ENCODE measurements around the gene ADAMTS1. TPM values are rescaled to one million over a fixed set of nuclear protein-coding genes. Genes with fewer than 3 reads are reported as not detected.
"Not testable (repeated sequence)": the region's sequence is repeated elsewhere in the genome, so short reads cannot be mapped to it uniquely, and the experiment has no call there.

The ADAMTS1 gene
- polyA plus RNA-seq, 3 donors = 0.01 TPM; not detected in 2

GRCh38 chr21:26865857-26866256 is 20.6 kb upstream of the ADAMTS1 start:
- TF ChIP-seq, protein P1, sequence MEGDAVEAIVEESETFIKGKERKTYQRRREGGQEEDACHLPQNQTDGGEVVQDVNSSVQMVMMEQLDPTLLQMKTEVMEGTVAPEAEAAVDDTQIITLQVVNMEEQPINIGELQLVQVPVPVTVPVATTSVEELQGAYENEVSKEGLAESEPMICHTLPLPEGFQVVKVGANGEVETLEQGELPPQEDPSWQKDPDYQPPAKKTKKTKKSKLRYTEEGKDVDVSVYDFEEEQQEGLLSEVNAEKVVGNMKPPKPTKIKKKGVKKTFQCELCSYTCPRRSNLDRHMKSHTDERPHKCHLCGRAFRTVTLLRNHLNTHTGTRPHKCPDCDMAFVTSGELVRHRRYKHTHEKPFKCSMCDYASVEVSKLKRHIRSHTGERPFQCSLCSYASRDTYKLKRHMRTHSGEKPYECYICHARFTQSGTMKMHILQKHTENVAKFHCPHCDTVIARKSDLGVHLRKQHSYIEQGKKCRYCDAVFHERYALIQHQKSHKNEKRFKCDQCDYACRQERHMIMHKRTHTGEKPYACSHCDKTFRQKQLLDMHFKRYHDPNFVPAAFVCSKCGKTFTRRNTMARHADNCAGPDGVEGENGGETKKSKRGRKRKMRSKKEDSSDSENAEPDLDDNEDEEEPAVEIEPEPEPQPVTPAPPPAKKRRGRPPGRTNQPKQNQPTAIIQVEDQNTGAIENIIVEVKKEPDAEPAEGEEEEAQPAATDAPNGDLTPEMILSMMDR (IDR thresholded peaks at IDR 0.05) = no peak
- no CpG with 5 or more reads among the region's 3 CpGs for WGBS (ENCODE audit: insufficient coverage)
- no peaks in the 10 kb centered on the region for H3K4me1 Mint-ChIP-seq
- Histone ChIP-seq H3K9ac (ENCODE audit: insufficient read depth, low read length, poor library complexity, severe bottlenecking) (no peak overlapping the region), H2AFZ (ENCODE audit: insufficient read depth, low read depth, low read length, poor library complexity, severe bottlenecking) (no peak overlapping the region), H3K27ac (ENCODE audit: low read depth in 1 of 2, low read length in 2 of 2) (no peak overlapping the region), H3K27me3 (ENCODE audit: control insufficient read depth in 2 of 2, insufficient read depth in 2 of 2, low read length in 2 of 2) (no peaks in the 10 kb centered on the region), H3K9me3 (replicated peaks in 1 of 2; ENCODE audit: control insufficient read depth in 1 of 2, insufficient read depth in 1 of 2, low read length in 2 of 2) (no peaks in the 10 kb centered on the region), H3K4me2 (replicated peaks; ENCODE audit: extremely low read depth, low read length, poor library complexity, severe bottlenecking) (no peak overlapping the region), H3K79me2 (ENCODE audit: insufficient read depth, low read length) (no peaks in the 10 kb centered on the region), H3K36me3 (replicated peaks in 1 of 2; ENCODE audit: control insufficient read depth in 1 of 2, insufficient read depth in 2 of 2, low read length in 2 of 2) (no peaks in the 10 kb centered on the region), H3K4me1 (ENCODE audit: control insufficient read depth in 1 of 2, insufficient read depth in 2 of 2, low read length in 2 of 2) (no peaks in the 10 kb centered on the region), H3K4me3 (replicated peaks in 1 of 3; ENCODE audit: low read depth in 2 of 3, low read length in 3 of 3) (no peak overlapping the region), H4K20me1 (ENCODE audit: insufficient read depth, low read length) (no peaks in the 10 kb centered on the region)
- no peak for DNase-seq
- intact Hi-C loops (cut with micrococcal nuclease) = no loop called here
- H3K4me3 Mint-ChIP-seq = no peak overlapping the region
- peaks cover 0 to 4% (median 2%) of the 10 kb centered on the region in 7 donors for H3K9me3 Mint-ChIP-seq
- H3K36me3 Mint-ChIP-seq = no peaks in the 10 kb centered on the region
- H3K27me3 Mint-ChIP-seq (ENCODE audit: low read depth in 3 of 3) = peaks cover 4 to 7% (median 5%) of the 10 kb centered on the region in 3 donors
- H3K27ac Mint-ChIP-seq = no peak overlapping the region

DNA sequence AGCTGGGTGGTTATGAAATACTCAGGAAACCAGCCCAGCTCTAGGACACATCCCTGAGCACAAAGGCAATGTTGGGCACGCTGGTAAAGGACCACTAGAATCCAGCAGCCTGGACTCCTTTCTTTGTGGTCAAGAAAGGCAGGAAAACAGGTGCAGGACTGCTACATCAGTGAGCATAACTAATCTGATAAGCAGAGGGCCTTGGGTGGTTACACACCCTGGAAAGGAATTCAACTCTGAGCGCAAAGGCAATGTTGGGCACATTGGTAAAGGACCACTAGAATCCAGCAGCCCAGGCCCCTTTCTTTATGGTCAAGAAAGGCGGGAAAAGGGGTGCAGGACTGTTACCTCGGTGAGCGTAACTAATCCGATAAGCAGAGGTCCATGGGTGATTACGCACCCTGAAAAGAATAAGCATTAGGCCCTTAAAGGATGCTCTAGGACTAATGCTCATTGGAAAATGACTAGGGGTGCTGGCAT is 11.7 kb upstream of the ADAMTS1 start:
- DNase-seq; H3K27ac ChIP-seq (ENCODE audit: low read depth in 1 of 2, low read length in 2 of 2); H3K4me1 ChIP-seq (ENCODE audit: control insufficient read depth in 1 of 2, insufficient read depth in 2 of 2, low read length in 2 of 2); H3K9me3 Mint-ChIP-seq; H3K27ac Mint-ChIP-seq; H3K27me3 ChIP-seq (ENCODE audit: control insufficient read depth in 2 of 2, insufficient read depth in 2 of 2, low read length in 2 of 2); H3K9me3 ChIP-seq (replicated peaks in 1 of 2; ENCODE audit: control insufficient read depth in 1 of 2, insufficient read depth in 1 of 2, low read length in 2 of 2); H3K9ac ChIP-seq (ENCODE audit: insufficient read depth, low read length, poor library complexity, severe bottlenecking); H3K4me3 Mint-ChIP-seq; H3K79me2 ChIP-seq (ENCODE audit: insufficient read depth, low read length); H3K4me1 Mint-ChIP-seq; H2AFZ ChIP-seq (ENCODE audit: insufficient read depth, low read depth, low read length, poor library complexity, severe bottlenecking); intact Hi-C loops (cut with micrococcal nuclease); H3K36me3 Mint-ChIP-seq; H3K4me2 ChIP-seq (replicated peaks; ENCODE audit: extremely low read depth, low read length, poor library complexity, severe bottlenecking); H4K20me1 ChIP-seq (ENCODE audit: insufficient read depth, low read length); H3K4me3 ChIP-seq (replicated peaks in 1 of 3; ENCODE audit: low read depth in 2 of 3, low read length in 3 of 3); H3K36me3 ChIP-seq (replicated peaks in 1 of 2; ENCODE audit: control insufficient read depth in 1 of 2, insufficient read depth in 2 of 2, low read length in 2 of 2): not testable (repeated sequence)
- 98% methylated on average over 6 of the region's 7 CpGs for WGBS (ENCODE audit: insufficient coverage)
- H3K27me3 Mint-ChIP-seq (ENCODE audit: low read depth in 3 of 3) = peaks cover 2 to 10% (median 3%) of the 10 kb centered on the region in 3 donors

- not testable (repeated sequence) for H3K27me3 ChIP-seq (ENCODE audit: control insufficient read depth in 2 of 2, insufficient read depth in 2 of 2, low read length in 2 of 2); DNase-seq; H4K20me1 ChIP-seq (ENCODE audit: insufficient read depth, low read length); H3K4me3 Mint-ChIP-seq; H3K9me3 ChIP-seq (replicated peaks in 1 of 2; ENCODE audit: control insufficient read depth in 1 of 2, insufficient read depth in 1 of 2, low read length in 2 of 2); H2AFZ ChIP-seq (ENCODE audit: insufficient read depth, low read depth, low read length, poor library complexity, severe bottlenecking); H3K4me3 ChIP-seq (replicated peaks in 1 of 3; ENCODE audit: low read depth in 2 of 3, low read length in 3 of 3); H3K9me3 Mint-ChIP-seq; H3K4me1 ChIP-seq (ENCODE audit: control insufficient read depth in 1 of 2, insufficient read depth in 2 of 2, low read length in 2 of 2); H3K27ac Mint-ChIP-seq; H3K79me2 ChIP-seq (ENCODE audit: insufficient read depth, low read length); H3K9ac ChIP-seq (ENCODE audit: insufficient read depth, low read length, poor library complexity, severe bottlenecking); H3K36me3 Mint-ChIP-seq; H3K4me1 Mint-ChIP-seq; H3K4me2 ChIP-seq (replicated peaks; ENCODE audit: extremely low read depth, low read length, poor library complexity, severe bottlenecking); H3K27ac ChIP-seq (ENCODE audit: low read depth in 1 of 2, low read length in 2 of 2); H3K36me3 ChIP-seq (replicated peaks in 1 of 2; ENCODE audit: control insufficient read depth in 1 of 2, insufficient read depth in 2 of 2, low read length in 2 of 2)
- WGBS (ENCODE audit: insufficient coverage) = 95% methylated on average over 14 of the region's 14 CpGs
- peaks cover 2 to 10% (median 5%) of the 10 kb centered on the region in 3 donors for H3K27me3 Mint-ChIP-seq (ENCODE audit: low read depth in 3 of 3)
- intact Hi-C loops (cut with micrococcal nuclease) = loop anchor here in 1 of 2 donors (5.0 kb wide), 1 partner anchor 848 kb away; no protein-coding TSS in a partner anchor
These were observed 9.5 kb upstream of the ADAMTS1 start for GRCh38 chr21:26854695-26855094.
